ENCODE data around the gene IL1F10.
"Not testable (repeated sequence)": the region's sequence is repeated elsewhere in the genome, so short reads cannot be mapped to it uniquely, and the experiment has no call there.

The IL1F10 gene

GRCh38 chr2:113081488-113082210 lies 13.9 kb downstream of the IL1F10 start:
- DNase-seq (ENCODE audit: low spot score): no peak

DNA sequence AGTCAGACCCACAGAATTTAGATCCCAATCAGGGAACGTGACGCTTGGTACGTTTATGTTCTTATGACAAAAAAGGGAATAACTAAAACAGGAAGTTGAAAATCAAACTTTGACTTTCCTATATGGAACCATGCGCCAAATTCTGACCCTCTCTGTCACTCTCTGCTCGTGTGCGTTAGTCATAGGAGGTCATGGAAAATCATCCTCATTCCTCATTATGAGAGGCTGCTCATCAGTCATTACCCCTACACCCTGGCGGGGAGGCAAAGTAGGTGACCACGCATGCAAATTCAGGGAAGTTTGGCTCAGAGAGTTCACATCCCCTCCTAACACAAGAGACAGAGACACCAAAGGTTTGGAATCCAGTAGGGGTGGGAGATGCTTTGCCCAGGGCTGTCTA lies 15.5 kb downstream of the IL1F10 start:
- DNase-seq (ENCODE audit: low spot score): no peak

DNA sequence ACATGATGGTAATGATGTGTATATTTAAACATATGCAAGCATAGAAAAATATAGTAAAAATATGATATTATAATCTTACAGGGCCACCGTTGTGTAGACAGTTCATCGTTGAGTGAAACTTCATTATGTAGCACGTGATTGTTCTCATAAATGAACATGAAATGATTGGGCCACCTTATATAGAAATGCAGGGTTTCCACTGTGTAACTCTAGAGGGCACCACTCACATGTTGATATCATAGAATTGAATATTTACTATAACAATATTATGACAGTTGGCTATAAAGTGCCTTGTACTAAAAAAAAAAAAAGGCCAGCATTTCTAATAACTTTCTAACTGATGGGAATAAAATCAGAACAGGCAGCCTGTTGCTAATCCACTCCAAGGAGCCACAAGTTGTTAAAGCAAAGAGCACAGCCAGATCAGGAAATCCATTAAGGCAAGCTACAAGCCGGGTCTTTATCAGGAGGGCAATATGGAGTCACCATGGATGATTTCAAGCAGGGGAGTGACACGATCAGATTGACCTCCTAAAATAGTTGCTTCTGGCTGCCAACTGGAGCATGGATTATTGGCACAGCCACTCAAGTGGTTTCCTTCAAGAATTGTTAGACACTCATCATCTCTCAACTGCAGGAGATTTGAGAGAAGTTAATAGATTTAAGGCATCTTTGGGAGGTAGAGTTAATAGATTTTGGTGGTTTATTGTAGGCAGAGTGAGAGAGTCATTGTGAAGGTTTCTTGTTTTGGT lies 16.7 kb downstream of the IL1F10 start:
- no peak for DNase-seq (ENCODE audit: low spot score)

GRCh38 chr2:113085542-113085941 lies 17.8 kb downstream of the IL1F10 start:
- no peak for DNase-seq (ENCODE audit: low spot score)

DNA sequence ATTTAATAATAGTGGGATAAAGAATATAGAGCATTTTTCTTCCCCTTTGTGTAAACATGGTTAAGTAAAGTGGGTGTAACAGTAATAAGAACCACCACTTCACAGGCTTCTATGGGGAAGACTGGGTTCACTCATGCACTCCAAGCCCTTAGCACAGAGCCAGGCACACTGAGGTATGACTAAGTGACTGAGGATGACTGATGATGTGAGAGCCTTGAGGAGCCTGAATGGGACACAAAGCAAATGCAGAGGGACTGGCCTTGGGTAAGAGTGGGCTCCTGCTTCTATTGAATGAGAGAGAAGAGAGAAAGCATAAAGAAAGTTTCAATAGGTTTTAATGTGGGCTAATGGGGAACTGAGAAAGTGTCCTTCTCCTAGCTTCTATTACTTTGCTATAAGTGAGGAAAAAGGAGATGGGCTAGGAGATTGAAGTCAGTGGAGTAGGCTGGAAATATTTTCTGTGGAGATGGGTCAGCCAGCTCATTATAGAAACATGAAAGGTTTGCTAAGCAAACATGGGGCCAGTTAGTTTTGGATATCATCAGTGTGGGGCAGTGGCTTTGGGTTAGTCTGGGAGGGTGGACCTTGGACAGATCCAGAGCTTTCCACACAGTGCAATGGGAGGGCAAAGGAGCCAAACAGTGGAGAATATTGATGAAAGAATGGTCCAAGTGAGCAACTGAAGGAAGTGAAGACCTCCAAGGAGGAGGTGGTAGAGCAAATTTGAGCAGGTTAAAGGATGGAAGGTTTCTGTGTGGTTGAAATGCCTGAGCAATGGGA lies 20.6 kb downstream of the IL1F10 start:
- DNase-seq (ENCODE audit: low spot score): no peak

DNA sequence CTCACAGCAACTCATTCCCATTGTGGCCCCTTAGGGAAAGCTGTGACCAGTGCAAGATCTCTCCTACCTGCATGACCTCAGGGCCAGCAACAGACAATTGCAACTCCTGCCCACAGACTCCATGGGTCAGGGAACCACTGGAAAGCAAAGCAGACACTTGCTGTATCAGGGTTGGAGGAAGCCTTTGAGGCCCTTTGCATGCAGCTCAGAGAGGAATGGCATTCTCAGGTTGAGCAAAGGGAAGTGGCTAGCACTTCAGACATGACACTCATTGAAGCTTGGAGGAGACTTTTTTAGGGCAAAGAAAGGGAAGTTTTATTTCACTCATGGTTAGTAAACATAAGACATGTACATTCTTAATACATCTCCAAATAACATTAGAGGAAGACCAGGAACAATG lies 22.1 kb downstream of the IL1F10 start:
- DNase-seq (ENCODE audit: low spot score): no peak

GRCh38 chr2:113091231-113091896 lies 23.6 kb downstream of the IL1F10 start:
- DNase-seq (ENCODE audit: low spot score): no peak

DNA sequence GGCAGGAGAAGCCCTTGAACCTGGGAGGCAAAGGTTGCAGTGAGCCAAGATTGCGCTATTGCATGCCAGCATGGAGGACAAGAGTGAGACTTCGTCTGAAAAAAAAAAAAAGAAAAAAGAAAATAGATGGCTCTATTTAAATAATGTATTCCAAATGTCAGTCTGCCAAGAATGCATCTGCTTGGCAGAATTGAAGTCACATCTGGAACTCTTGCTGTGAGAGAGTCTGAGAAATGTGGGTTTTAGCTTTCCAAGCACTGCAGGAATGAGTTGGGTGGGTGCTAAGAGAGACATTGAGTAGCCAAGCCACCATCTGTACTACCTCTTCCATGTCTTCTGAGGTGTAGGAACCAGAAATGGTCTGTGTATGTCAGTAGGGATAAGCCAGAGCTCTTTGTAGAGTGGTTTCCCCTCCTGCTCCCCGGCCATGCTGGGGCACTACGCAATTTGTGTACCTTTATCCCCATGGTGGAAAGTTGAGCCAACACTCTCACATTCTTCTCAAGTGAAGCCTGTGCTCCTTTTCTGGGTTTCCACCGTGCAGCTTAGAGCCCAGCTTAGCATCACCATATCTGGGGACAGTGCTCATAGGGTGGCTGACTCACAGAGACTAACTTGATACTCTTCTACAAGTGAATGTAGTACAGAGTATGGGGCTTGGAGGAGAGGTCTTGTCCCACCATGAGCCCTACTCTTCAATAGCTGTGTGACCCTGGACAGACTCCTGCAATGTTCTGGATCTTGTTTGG lies 25.3 kb downstream of the IL1F10 start:
- no peak for DNase-seq (ENCODE audit: low spot score)

GRCh38 chr2:113093613-113093977 lies 25.8 kb downstream of the IL1F10 start:
- DNase-seq (ENCODE audit: low spot score): no peak

- DNase-seq (ENCODE audit: low spot score): not testable (repeated sequence)
Observed at GRCh38 chr2:113096306-113096705, 28.5 kb downstream of the IL1F10 start.

DNA sequence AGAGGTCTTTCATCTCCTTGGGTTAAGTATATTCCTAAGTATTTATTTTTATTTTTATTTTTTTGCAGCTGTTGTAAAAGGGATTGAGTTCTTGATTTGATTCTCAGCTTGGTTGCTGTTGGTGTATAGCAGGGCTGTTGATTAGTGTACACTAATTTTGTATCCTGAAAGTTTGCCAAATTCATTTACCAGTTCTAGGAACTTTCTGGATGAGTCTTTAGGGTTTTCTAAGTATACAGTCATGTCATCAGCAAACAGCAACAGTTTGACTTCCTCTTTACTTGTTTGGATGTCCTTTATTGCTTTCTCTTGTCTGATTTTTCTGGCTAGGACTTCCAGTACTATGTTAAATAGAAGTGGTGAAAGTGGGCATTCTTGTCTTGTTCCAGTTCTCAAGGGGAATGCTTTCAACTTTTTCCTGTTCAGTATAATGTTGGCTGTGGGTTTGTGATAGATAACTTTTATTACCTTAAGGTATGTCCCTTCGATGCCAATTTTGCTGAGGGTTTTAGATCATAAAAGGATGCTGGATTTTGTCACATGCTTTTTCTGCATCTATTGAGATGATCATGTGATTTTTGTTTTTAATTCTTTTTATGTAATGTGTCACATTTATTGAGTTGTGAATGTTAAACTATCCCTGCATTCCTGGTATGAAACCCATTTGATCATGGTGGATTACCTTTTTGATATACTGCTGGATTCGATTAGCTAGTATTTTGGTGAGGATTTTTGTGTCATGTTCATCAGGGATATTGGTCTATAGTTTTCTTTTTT lies 29.3 kb downstream of the IL1F10 start:
- not testable (repeated sequence) for DNase-seq (ENCODE audit: low spot score)

GRCh38 chr2:113098041-113098440 lies 30.3 kb downstream of the IL1F10 start:
- DNase-seq (ENCODE audit: low spot score): no peak

GRCh38 chr2:113098532-113098931 lies 30.8 kb downstream of the IL1F10 start:
- DNase-seq (ENCODE audit: low spot score): no peak

- DNase-seq (ENCODE audit: low spot score): no peak
Observed at GRCh38 chr2:113102133-113102532, 34.4 kb downstream of the IL1F10 start.

GRCh38 chr2:113103277-113103676 lies 35.5 kb downstream of the IL1F10 start:
- no peak for DNase-seq (ENCODE audit: low spot score)

DNA sequence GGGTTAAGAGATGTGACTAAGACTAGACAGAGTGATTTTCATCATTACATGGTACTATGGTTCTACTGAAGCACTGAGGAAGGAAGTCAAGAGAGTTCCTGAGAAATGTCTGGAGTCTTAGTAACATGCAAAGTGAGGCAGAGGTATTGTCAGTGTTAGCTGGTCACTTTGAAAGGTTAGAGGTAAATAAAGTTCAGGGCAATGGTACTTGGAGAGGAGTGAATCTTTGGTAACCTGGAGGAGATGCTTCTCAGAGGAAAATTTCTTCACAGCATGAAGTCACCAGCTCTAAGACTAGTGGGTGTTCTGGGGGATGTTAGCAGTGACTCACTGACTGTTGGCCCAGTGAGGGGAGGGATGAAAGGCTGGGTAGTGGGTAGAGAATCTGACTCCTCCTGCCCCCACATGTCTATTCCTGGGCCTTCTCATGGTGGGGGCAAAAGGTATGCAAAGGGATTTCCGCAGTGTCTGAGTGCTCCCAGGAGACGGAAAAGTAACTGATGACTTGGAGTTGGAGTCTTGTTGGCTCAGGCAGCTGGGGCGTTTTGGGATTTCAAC lies 36.4 kb downstream of the IL1F10 start:
- no peak for DNase-seq (ENCODE audit: low spot score)

- DNase-seq (ENCODE audit: low spot score): no peak
Observed at GRCh38 chr2:113105047-113105785, 37.4 kb downstream of the IL1F10 start.

- DNase-seq (ENCODE audit: low spot score): no peak
Observed at GRCh38 chr2:113111121-113111520, 43.4 kb downstream of the IL1F10 start.

- DNase-seq (ENCODE audit: low spot score): no peak
Observed at GRCh38 chr2:113111823-113112287, 44.1 kb downstream of the IL1F10 start.

GRCh38 chr2:113112441-113112840 lies 44.7 kb downstream of the IL1F10 start:
- DNase-seq (ENCODE audit: low spot score): no peak

Measured in cerebellar cortex (tissue), 1 donor.